Measurements from ENCODE around the gene SLC28A2. TPM values are rescaled to one million over a fixed set of nuclear protein-coding genes. Genes with fewer than 3 reads are reported as not detected.

Gene SLC28A2
- total and polyA plus RNA-seq, 9 of the 15 experiments (the other 6 are each of a cell fraction or from before 2014, with no cell fraction given): 0.03 to 0.04 TPM; not detected in 7

DNA sequence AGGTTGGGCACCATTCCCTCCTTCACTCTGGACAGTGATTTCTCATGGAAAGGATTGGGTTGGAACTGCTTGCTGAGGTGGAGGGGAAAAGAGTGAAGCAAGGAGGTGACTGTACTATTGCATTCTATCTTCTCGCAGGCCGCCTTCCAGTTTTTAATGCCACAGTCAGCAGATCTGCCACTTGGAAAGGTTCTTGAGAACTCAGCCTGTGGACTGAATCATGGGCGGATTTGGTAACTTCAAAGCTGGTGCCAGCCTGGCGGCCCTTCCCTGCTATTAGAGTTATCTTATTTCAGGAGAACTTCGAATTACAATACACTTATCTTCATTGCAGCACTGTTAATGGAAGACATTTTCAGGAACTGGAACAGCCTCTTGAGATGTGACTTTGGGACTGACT, 23.1 kb upstream of the SLC28A2 start:
- POLR2A ChIA-PET: no interaction called here
- Histone ChIP-seq H3K9ac (ENCODE audit: insufficient read depth in 1 of 2, low read depth in 2 of 2, low read length in 2 of 2) (no peak overlapping the region), H4K20me1 (replicated peaks; ENCODE audit: control insufficient read depth, insufficient read depth, low read length) (no peaks in the 10 kb centered on the region), H3K4me2 (ENCODE audit: insufficient read depth, low read length) (no peak overlapping the region), H3K79me2 (ENCODE audit: control insufficient read depth, insufficient read depth, low read length) (no peaks in the 10 kb centered on the region), H3K4me1 (replicated peaks in 1 of 2; ENCODE audit: control insufficient read depth in 2 of 2, insufficient read depth in 2 of 2, low read length in 2 of 2) (peaks cover 0 to 8% of the 10 kb centered on the region in 2 experiments; a peak in 3 of 5 replicates), H3K9me3 (replicated peaks; ENCODE audit: control insufficient read depth, insufficient read depth, low read depth, low read length) (no peaks in the 10 kb centered on the region), H3K4me3 (no peak overlapping the region), H3K27ac (ENCODE audit: extremely low read depth, low read depth, low read length) (no peak overlapping the region), H2AFZ (ENCODE audit: low read depth, low read length) (no peak overlapping the region; the same call in 1 of the 2 replicates), H3K27me3 (ENCODE audit: control insufficient read depth in 2 of 2, insufficient read depth in 2 of 2, low read length in 2 of 2) (0 out of 5 replicates have a peak, but pooled peaks cover 0 to 3% of the 10 kb centered on the region in 2 experiments), H3K36me3 (ENCODE audit: control insufficient read depth, insufficient read depth, low read length) (no peaks in the 10 kb centered on the region), H3K9me1 (ENCODE audit: control insufficient read depth, insufficient read depth, low read length) (no peaks in the 10 kb centered on the region)
- WGBS (ENCODE audit: insufficient coverage, low coverage, missing lambda C conversion rate): 1% methylated on average over 5 of the region's 5 CpGs
- TF ChIP-seq CBFA2T2 (conservative IDR thresholded peaks at IDR 0.05): no peak
- TF ChIP-seq ZNF316 (IDR thresholded peaks at IDR 0.05): peak; percentile 35
- peak; percentile 16; the same call in 1 of the 2 replicates for TF ChIP-seq MAFF (IDR thresholded peaks at IDR 0.05; ENCODE audit: low read length)
- CTCF ChIA-PET (ENCODE audit: low intra/inter-chr PET ratio): no interaction called here
- no TSS peak for BruUV-seq (replicated peaks)
- ATAC-seq (no peak), DNase-seq (ENCODE audit: extremely low read depth in 1 of 4, low spot score in 3 of 4) (no peak), FAIRE-seq (no peak)
- intact Hi-C loops (cut with micrococcal nuclease) (no loop called here), in situ Hi-C loops (cut with MboI) (no loop called here)

DNA sequence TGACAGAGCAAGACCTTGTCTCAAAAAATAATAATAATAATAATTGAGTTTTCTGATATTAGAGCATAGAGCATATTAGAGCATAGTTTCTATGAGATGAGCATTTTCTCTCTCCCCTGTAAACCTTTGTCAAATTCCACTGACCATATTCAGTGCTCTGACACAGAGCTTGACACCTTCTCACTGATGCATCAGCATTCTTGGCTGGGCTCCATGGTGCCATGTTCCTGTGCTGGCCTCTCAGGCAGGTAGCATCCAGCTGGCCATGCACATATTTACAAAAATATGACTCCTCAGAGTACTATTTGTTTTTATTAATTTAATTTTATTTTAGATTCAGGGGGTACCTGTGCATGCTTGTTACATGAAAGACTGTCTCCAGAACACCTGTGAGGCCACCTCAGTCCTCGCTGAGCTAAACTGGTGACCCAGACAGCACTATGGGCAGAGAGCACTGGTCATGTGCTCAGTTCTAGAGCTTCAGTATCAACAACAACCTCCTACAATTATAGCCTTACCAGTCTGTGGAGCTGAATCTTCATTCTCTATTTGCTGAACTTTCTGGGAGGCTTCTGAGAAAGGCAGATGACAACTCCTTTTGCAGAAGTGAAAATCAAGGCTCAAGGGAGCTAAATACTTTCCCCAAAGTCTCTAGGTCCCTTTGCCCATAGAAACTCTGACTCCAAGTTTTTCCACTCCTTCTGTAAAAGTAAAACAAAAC, 21.6 kb upstream of the SLC28A2 start:
- FAIRE-seq (no peak), ATAC-seq (no peak), DNase-seq (ENCODE audit: extremely low read depth in 1 of 4, low spot score in 3 of 4) (no peak)
- in situ Hi-C loops (cut with MboI) (no loop called here), intact Hi-C loops (cut with micrococcal nuclease) (no loop called here)
- Histone ChIP-seq H3K4me1 (replicated peaks in 1 of 2; ENCODE audit: control insufficient read depth in 2 of 2, insufficient read depth in 2 of 2, low read length in 2 of 2) (peaks cover 0 to 1% of the 10 kb centered on the region in 2 experiments; a peak in 2 of 5 replicates), H3K9ac (ENCODE audit: insufficient read depth in 1 of 2, low read depth in 2 of 2, low read length in 2 of 2) (no peak overlapping the region), H3K9me3 (replicated peaks; ENCODE audit: control insufficient read depth, insufficient read depth, low read depth, low read length) (no peaks in the 10 kb centered on the region), H3K4me3 (no peak overlapping the region), H2AFZ (ENCODE audit: low read depth, low read length) (no peak overlapping the region), H3K79me2 (ENCODE audit: control insufficient read depth, insufficient read depth, low read length) (no peaks in the 10 kb centered on the region), H3K4me2 (ENCODE audit: insufficient read depth, low read length) (no peak overlapping the region), H3K27ac (ENCODE audit: extremely low read depth, low read depth, low read length) (no peak overlapping the region), H3K27me3 (ENCODE audit: control insufficient read depth in 2 of 2, insufficient read depth in 2 of 2, low read length in 2 of 2) (0 out of 5 replicates have a peak, but pooled peaks cover 0 to 3% of the 10 kb centered on the region in 2 experiments), H3K36me3 (ENCODE audit: control insufficient read depth, insufficient read depth, low read length) (no peaks in the 10 kb centered on the region), H3K9me1 (ENCODE audit: control insufficient read depth, insufficient read depth, low read length) (no peaks in the 10 kb centered on the region), H4K20me1 (replicated peaks; ENCODE audit: control insufficient read depth, insufficient read depth, low read length) (no peaks in the 10 kb centered on the region)
- BruUV-seq (replicated peaks): no TSS peak
- TF ChIP-seq, protein P1, sequence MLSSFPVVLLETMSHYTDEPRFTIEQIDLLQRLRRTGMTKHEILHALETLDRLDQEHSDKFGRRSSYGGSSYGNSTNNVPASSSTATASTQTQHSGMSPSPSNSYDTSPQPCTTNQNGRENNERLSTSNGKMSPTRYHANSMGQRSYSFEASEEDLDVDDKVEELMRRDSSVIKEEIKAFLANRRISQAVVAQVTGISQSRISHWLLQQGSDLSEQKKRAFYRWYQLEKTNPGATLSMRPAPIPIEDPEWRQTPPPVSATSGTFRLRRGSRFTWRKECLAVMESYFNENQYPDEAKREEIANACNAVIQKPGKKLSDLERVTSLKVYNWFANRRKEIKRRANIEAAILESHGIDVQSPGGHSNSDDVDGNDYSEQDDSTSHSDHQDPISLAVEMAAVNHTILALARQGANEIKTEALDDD (IDR thresholded peaks at IDR 0.05): no peak
- TF ChIP-seq, protein P2, sequence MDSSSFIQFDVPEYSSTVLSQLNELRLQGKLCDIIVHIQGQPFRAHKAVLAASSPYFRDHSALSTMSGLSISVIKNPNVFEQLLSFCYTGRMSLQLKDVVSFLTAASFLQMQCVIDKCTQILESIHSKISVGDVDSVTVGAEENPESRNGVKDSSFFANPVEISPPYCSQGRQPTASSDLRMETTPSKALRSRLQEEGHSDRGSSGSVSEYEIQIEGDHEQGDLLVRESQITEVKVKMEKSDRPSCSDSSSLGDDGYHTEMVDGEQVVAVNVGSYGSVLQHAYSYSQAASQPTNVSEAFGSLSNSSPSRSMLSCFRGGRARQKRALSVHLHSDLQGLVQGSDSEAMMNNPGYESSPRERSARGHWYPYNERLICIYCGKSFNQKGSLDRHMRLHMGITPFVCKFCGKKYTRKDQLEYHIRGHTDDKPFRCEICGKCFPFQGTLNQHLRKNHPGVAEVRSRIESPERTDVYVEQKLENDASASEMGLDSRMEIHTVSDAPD (CRISPR knock-in tag; IDR thresholded peaks at IDR 0.05): no peak
- TF ChIP-seq SRSF7 (optimal IDR thresholded peaks at IDR 0.05; ENCODE audit: low read depth, low read length): no peak
- no peak for TF ChIP-seq OTX1 (CRISPR knock-in tag; IDR thresholded peaks at IDR 0.05)
- no peak for TF ChIP-seq SRF (CRISPR knock-in tag; IDR thresholded peaks at IDR 0.05)
- no peak for TF ChIP-seq ZC3H4 (CRISPR knock-in tag; IDR thresholded peaks at IDR 0.05; ENCODE audit: borderline replicate concordance)
- TF ChIP-seq, protein P3, sequence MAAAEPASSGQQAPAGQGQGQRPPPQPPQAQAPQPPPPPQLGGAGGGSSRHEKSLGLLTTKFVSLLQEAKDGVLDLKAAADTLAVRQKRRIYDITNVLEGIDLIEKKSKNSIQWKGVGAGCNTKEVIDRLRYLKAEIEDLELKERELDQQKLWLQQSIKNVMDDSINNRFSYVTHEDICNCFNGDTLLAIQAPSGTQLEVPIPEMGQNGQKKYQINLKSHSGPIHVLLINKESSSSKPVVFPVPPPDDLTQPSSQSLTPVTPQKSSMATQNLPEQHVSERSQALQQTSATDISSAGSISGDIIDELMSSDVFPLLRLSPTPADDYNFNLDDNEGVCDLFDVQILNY (CRISPR knock-in tag; IDR thresholded peaks at IDR 0.05): no peak
- TF ChIP-seq ZNF174 (CRISPR knock-in tag; IDR thresholded peaks at IDR 0.05): no peak
- TF ChIP-seq SETDB1 (IDR thresholded peaks at IDR 0.05; ENCODE audit: low read length): no peak
- no peak for TF ChIP-seq PHF8 (IDR thresholded peaks at IDR 0.05; ENCODE audit: borderline replicate concordance, low read length)
- TF ChIP-seq POLR2B (IDR thresholded peaks at IDR 0.05; ENCODE audit: low read depth, partially characterized antibody): no peak
- CTCF ChIA-PET (ENCODE audit: low intra/inter-chr PET ratio): no interaction called here
- POLR2A ChIA-PET: no interaction called here
- WGBS (ENCODE audit: insufficient coverage, low coverage, missing lambda C conversion rate): 0% methylated on average over 1 of the region's 1 CpG
